GM21576 (cell line): Measurements from ENCODE around the gene MEOX1.

Experiments
- ATAC-seq: cut with Tn5 transposase; IDR thresholded peaks from one replicate; pipeline ENCODE4 v1.9.1; 2021; ENCODE audit warnings: mild to moderate bottlenecking, moderate library complexity; ENCODE audit not compliant: unreplicated experiment

Gene MEOX1

DNA sequence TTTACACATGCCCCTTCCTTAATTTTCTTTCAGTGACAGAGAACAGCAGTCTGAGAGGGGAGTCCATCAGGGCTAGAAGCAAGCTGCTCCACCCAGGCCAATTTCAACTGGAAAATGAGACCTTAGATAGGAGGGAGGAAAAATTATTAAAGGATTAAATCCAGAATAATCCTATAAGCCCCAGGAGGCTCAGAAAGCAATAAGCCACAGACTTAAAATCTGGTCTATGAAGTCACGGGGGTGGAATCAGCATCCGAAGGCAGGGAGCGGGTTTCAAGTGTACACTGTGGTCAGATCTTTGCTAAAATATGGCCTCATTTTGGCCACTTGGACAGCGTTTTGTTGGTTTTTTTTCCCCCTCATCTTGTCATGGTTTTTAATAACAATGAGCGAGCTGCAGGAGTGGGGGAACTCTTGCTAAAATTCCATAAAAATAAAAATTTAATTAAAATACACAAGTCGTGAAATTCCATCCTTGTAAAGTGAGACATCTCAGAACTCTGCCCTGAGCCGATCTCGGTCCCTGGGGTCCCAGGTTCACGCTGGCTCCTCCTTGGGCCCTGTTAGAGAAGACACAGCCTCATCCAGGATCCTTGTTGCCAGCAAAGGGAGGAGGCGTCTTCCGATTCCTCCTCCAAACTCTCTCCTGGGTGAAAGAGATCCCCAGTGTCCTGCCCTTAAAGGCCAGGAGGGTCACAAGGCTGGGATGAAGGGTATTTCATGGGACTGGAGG, 63.9 kb downstream of the MEOX1 start:
- ATAC-seq = no peak

DNA sequence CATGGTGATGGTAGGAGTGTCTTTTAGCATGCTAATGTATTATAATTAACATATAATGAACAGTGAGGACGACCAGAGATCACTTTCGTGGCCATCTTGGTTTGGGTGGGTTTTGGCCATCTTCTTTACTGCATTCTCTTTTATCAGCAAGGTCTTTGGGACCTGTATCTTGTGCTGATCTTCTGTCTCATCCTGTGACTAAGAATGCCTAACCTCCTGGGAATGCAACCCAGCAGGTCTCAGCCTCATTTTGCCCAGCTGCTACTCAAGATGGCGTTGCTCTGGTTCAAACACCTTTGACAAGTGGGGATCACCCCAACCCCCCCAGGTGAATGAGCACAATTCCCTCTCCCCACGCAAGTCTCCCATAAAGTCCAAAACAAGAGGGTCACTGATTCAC, 66.3 kb downstream of the MEOX1 start:
- ATAC-seq = no peak

DNA sequence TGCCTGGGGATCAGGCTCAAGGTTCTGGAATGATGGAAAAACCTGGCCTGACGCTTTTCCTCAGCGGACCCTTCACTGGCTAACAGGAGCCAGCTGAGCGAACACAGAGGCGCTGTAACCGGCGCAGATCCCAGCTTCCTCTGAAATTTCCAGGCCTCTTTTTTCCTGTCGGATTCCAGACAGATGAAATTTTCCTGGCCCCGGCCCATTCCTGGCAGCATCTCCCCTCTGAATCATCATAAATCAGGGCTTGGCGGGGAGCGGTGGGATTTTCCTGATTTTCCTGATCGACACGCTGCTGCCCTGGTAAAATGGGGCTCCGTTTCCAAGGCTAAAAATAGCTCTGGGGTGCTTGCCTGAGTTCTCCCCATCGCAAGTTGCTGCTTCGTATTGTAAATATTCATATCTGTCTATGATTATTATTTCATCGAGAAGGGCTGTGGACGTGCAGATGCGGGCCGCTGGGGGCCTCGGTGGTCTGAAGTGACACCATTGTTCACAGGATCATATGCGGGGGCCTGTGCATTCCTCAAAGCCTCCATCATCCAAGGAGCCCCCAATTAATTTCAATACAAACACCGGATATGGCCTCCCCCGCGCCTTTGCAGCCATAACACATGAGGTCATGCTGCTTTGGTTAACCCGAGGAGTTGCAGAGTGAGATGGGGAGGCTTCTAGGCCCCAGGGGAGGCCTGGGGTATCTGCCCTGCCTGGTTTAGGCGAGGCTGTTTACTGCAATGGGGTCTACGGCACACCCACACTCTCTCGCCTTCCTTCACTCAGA, 69.8 kb downstream of the MEOX1 start:
- no peak for ATAC-seq

DNA sequence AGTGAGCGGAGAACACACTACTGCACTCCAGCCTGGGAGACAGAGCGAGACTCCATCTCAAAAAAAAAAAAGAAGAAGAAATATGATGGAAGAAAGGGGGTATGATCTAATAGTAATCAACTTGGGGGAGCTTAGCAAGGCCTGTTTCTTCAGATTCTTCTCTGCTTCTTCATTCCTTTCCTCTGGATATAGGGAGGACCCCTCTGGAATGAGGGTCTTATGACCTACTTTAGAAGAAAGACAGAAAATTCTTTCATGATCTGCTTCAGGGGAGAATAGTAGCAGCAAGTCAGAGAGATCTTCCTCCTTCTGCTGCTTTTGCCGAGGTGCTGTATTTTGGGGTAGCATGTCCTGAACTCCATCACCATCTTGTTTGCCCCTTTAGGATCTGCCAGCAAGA, 70.7 kb downstream of the MEOX1 start:
- ATAC-seq = no peak
